Activated CD4-positive, alpha-beta T cell treated with anti-CD3 and anti-CD28 coated beads, Interleukin-2, amount 50 U/mL, for 4 hours (primary cell): Measurements from ENCODE around the gene BTNL8.

Source experiments
- DNase-seq, 2 experiments: peaks; one replicate each; pipeline ENCODE4 v3.0.0-alpha.2; 2020

Gene BTNL8

GRCh38 chr5:180974612-180975315 lies 75.8 kb downstream of the BTNL8 start:
- DNase-seq = no peak

GRCh38 chr5:180975338-180975737 lies 76.4 kb downstream of the BTNL8 start:
- no peak for DNase-seq

- DNase-seq = no peak
Observed at GRCh38 chr5:180976518-180976917, 77.6 kb downstream of the BTNL8 start.

- no peak for DNase-seq
Observed at GRCh38 chr5:180977852-180978251, 78.9 kb downstream of the BTNL8 start.

GRCh38 chr5:180982008-180982741 lies 83.2 kb downstream of the BTNL8 start:
- DNase-seq = no peak

- DNase-seq = no peak
Observed at GRCh38 chr5:180988016-180988415, 89.1 kb downstream of the BTNL8 start.

GRCh38 chr5:180988592-180988991 lies 89.6 kb downstream of the BTNL8 start, which contains the start of gene BTNL3:
Gene BTNL3 (plus strand): TSS chr5:180988846. CDS start chr5:180989029, 183 bp downstream.
- DNase-seq = no peak

- no peak for DNase-seq
Observed at GRCh38 chr5:180990086-180990881, 91.3 kb downstream of the BTNL8 start.

- DNase-seq = no peak
Observed at GRCh38 chr5:180990882-180991242, 91.9 kb downstream of the BTNL8 start.
